ENCODE results near the gene SHC3.
"Not testable (repeated sequence)": the region's sequence is repeated elsewhere in the genome, so short reads cannot be mapped to it uniquely, and the experiment has no call there.

The SHC3 gene

GRCh38 chr9:89177944-89178829 is at the start of gene SHC3:
SHC3 (minus strand) TSS chr9:89178818; CDS start chr9:89178460, 358 bp downstream.
- Mint-ChIP-seq H3K9me3 (no peaks in the 10 kb centered on the region), H3K27ac (no peak within 1 kb of the TSS), H3K4me3 (peak within 1 kb of the TSS; percentile 54), H3K36me3 (no peaks in the 10 kb centered on the region), H3K4me1 (peaks cover 25% of the 10 kb centered on the region), H3K27me3 (peaks cover 36% of the 10 kb centered on the region)

GRCh38 chr9:89225991-89226471 is 47.4 kb upstream of the SHC3 start:
- Mint-ChIP-seq H3K4me3 (no peak overlapping the region), H3K27ac (no peak overlapping the region), H3K4me1 (no peaks in the 10 kb centered on the region), H3K27me3 (peaks cover 5% of the 10 kb centered on the region), H3K9me3 (no peaks in the 10 kb centered on the region), H3K36me3 (no peaks in the 10 kb centered on the region)

- H3K4me1 Mint-ChIP-seq: no peaks in the 10 kb centered on the region
- no peak overlapping the region for H3K27ac Mint-ChIP-seq
- no peaks in the 10 kb centered on the region for H3K9me3 Mint-ChIP-seq
- peaks cover 5% of the 10 kb centered on the region for H3K27me3 Mint-ChIP-seq
- H3K36me3 Mint-ChIP-seq: no peaks in the 10 kb centered on the region
- H3K4me3 Mint-ChIP-seq: no peak overlapping the region
These were observed 47.0 kb upstream of the SHC3 start for GRCh38 chr9:89225587-89225986.

GRCh38 chr9:89225036-89225435 is 46.4 kb upstream of the SHC3 start:
- Mint-ChIP-seq H3K9me3 (no peaks in the 10 kb centered on the region), H3K27me3 (peaks cover 2% of the 10 kb centered on the region), H3K4me1 (no peaks in the 10 kb centered on the region), H3K27ac (no peak overlapping the region), H3K4me3 (no peak overlapping the region), H3K36me3 (no peaks in the 10 kb centered on the region)

- Mint-ChIP-seq H3K9me3 (no peaks in the 10 kb centered on the region), H3K4me1 (no peaks in the 10 kb centered on the region), H3K36me3 (no peaks in the 10 kb centered on the region), H3K4me3 (no peak overlapping the region), H3K27me3 (peaks cover 2% of the 10 kb centered on the region), H3K27ac (no peak overlapping the region)
These were observed 46.0 kb upstream of the SHC3 start for GRCh38 chr9:89224633-89225032.

GRCh38 chr9:89223396-89223977 is 44.9 kb upstream of the SHC3 start:
- Mint-ChIP-seq H3K9me3 (no peaks in the 10 kb centered on the region), H3K36me3 (no peaks in the 10 kb centered on the region), H3K27me3 (peaks cover 2% of the 10 kb centered on the region)

GRCh38 chr9:89219637-89220036 is 41.0 kb upstream of the SHC3 start:
- H3K4me1 Mint-ChIP-seq: no peaks in the 10 kb centered on the region
- H3K27me3 Mint-ChIP-seq: no peaks in the 10 kb centered on the region
- no peak overlapping the region for H3K4me3 Mint-ChIP-seq
- H3K36me3 Mint-ChIP-seq: peaks cover 2% of the 10 kb centered on the region
- no peak overlapping the region for H3K27ac Mint-ChIP-seq
- H3K9me3 Mint-ChIP-seq: no peaks in the 10 kb centered on the region

More at GRCh38 chr9:89223396-89223977, 44.9 kb upstream of the SHC3 start:
- no peak overlapping the region for H3K4me3 Mint-ChIP-seq
- no peak overlapping the region for H3K27ac Mint-ChIP-seq
- no peaks in the 10 kb centered on the region for H3K4me1 Mint-ChIP-seq

- Mint-ChIP-seq H3K4me3 (no peak overlapping the region), H3K27me3 (no peaks in the 10 kb centered on the region), H3K36me3 (peaks cover 2% of the 10 kb centered on the region), H3K27ac (no peak overlapping the region), H3K4me1 (no peaks in the 10 kb centered on the region), H3K9me3 (no peaks in the 10 kb centered on the region)
These were observed 39.7 kb upstream of the SHC3 start for GRCh38 chr9:89218040-89218928.

GRCh38 chr9:89215342-89215741 is 36.7 kb upstream of the SHC3 start:
- Mint-ChIP-seq H3K9me3 (no peaks in the 10 kb centered on the region), H3K27me3 (no peaks in the 10 kb centered on the region), H3K4me1 (no peaks in the 10 kb centered on the region), H3K36me3 (peaks cover 2% of the 10 kb centered on the region), H3K27ac (no peak overlapping the region), H3K4me3 (no peak overlapping the region)

GRCh38 chr9:89213396-89213880 is 34.8 kb upstream of the SHC3 start:
- Mint-ChIP-seq H3K9me3 (no peaks in the 10 kb centered on the region), H3K27ac (no peak overlapping the region), H3K36me3 (peaks cover 2% of the 10 kb centered on the region), H3K27me3 (no peaks in the 10 kb centered on the region), H3K4me3 (no peak overlapping the region), H3K4me1 (no peaks in the 10 kb centered on the region)

GRCh38 chr9:89212171-89212570 is 33.6 kb upstream of the SHC3 start:
- no peaks in the 10 kb centered on the region for H3K27me3 Mint-ChIP-seq
- H3K4me1 Mint-ChIP-seq: no peaks in the 10 kb centered on the region
- no peak overlapping the region for H3K4me3 Mint-ChIP-seq
- no peaks in the 10 kb centered on the region for H3K9me3 Mint-ChIP-seq
- H3K36me3 Mint-ChIP-seq: peaks cover 2% of the 10 kb centered on the region
- no peak overlapping the region for H3K27ac Mint-ChIP-seq

GRCh38 chr9:89209311-89209710 is 30.7 kb upstream of the SHC3 start:
- H3K4me3 Mint-ChIP-seq, H3K27me3 Mint-ChIP-seq, H3K36me3 Mint-ChIP-seq, H3K4me1 Mint-ChIP-seq, H3K27ac Mint-ChIP-seq, H3K9me3 Mint-ChIP-seq: not testable (repeated sequence)

- H3K4me3 Mint-ChIP-seq: no peak overlapping the region
- H3K27me3 Mint-ChIP-seq: no peaks in the 10 kb centered on the region
- H3K9me3 Mint-ChIP-seq: no peaks in the 10 kb centered on the region
- no peak overlapping the region for H3K27ac Mint-ChIP-seq
- H3K4me1 Mint-ChIP-seq: no peaks in the 10 kb centered on the region
- no peaks in the 10 kb centered on the region for H3K36me3 Mint-ChIP-seq
These were observed 28.4 kb upstream of the SHC3 start for GRCh38 chr9:89207026-89207425.

GRCh38 chr9:89204801-89205200 is 26.2 kb upstream of the SHC3 start:
- Mint-ChIP-seq H3K4me3 (no peak overlapping the region), H3K27ac (no peak overlapping the region), H3K4me1 (no peaks in the 10 kb centered on the region), H3K36me3 (no peaks in the 10 kb centered on the region), H3K9me3 (no peaks in the 10 kb centered on the region), H3K27me3 (no peaks in the 10 kb centered on the region)

GRCh38 chr9:89195131-89195797 is 16.6 kb upstream of the SHC3 start:
- H3K27ac Mint-ChIP-seq: no peak overlapping the region

More at GRCh38 chr9:89195131-89195797, 16.6 kb upstream of the SHC3 start:
- H3K9me3 Mint-ChIP-seq: peaks cover 28% of the 10 kb centered on the region
- H3K4me1 Mint-ChIP-seq: no peaks in the 10 kb centered on the region
- H3K36me3 Mint-ChIP-seq: no peaks in the 10 kb centered on the region
- no peak overlapping the region for H3K4me3 Mint-ChIP-seq
- H3K27me3 Mint-ChIP-seq: peaks cover 5% of the 10 kb centered on the region

Data from activated naive CD4-positive, alpha-beta T cell treated with anti-CD3 and anti-CD28 coated beads, Interleukin-2, amount 50 U/mL, for 24 hours (primary cell).